ENCODE results near the gene RMI1.
"Not testable (repeated sequence)": the region's sequence is repeated elsewhere in the genome, so short reads cannot be mapped to it uniquely, and the experiment has no call there.

RMI1 gene

GRCh38 chr9:84024041-84024575, 43.5 kb downstream of the RMI1 start:
- no peak for DNase-seq

GRCh38 chr9:84027201-84027600, 46.6 kb downstream of the RMI1 start:
- DNase-seq: no peak

GRCh38 chr9:84031534-84031933, 50.9 kb downstream of the RMI1 start:
- no peak for DNase-seq

- not testable (repeated sequence) for DNase-seq
Observed at GRCh38 chr9:84041857-84042256, 61.3 kb downstream of the RMI1 start.

GRCh38 chr9:84045481-84046097, 65.0 kb downstream of the RMI1 start:
- no peak for DNase-seq

Data from fibroblast of upper back skin (primary cell).